ENCODE results near the gene CRIP2. TPM values are rescaled to one million over a fixed set of nuclear protein-coding genes. Genes with fewer than 3 reads are reported as not detected.

Gene CRIP2
- polyA plus RNA-seq, 1 donor from 2014 or later: 214 TPM

DNA sequence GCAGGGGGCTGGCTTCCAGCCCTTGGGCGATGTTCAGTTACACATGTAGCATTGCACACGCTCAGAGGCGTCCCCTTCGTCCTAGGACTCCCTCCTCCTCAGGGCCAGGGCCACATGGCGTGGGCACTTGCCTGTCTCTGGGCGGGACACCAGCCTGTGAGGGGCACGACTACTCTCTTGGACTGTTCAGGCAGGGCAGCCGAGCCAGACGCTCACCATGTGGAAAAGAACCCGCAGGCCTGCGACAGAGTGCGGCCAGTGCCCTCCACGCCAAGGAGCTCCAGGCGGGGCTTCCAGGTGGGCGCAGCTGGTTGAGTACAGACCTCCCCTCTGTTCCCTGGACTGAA is 34.1 kb upstream of the CRIP2 start:
- Histone ChIP-seq H3K4me2 (ENCODE audit: low read length) (no peak overlapping the region), H3K79me2 (replicated peaks; ENCODE audit: insufficient read depth, low read length) (peaks cover 19% of the 10 kb centered on the region), H3K36me3 (ENCODE audit: insufficient read depth, low read length) (no peaks in the 10 kb centered on the region), H3K9me3 (ENCODE audit: low read length) (no peaks in the 10 kb centered on the region), H3K27ac (ENCODE audit: low read length) (no peak overlapping the region), H3F3A (ENCODE audit: insufficient read depth, low read length, poor library complexity, severe bottlenecking) (no peaks in the 10 kb centered on the region), H3K9ac (ENCODE audit: low read length) (no peak overlapping the region), H2AFZ (ENCODE audit: low read depth, low read length) (no peak overlapping the region), H4K20me1 (ENCODE audit: insufficient read depth) (peaks cover 3% of the 10 kb centered on the region), H3K27me3 (ENCODE audit: insufficient read depth, low read depth, low read length) (no peaks in the 10 kb centered on the region), H3K4me3 (ENCODE audit: low read length) (no peak overlapping the region), H3K9me2 (ENCODE audit: insufficient read depth, low read length) (no peaks in the 10 kb centered on the region)
- TF ChIP-seq EP300 (conservative IDR thresholded peaks at IDR 0.05; ENCODE audit: poor library complexity, severe bottlenecking): no peak
- no peak for TF ChIP-seq SMC3 (conservative IDR thresholded peaks at IDR 0.05; ENCODE audit: poor library complexity)
- no peak for TF ChIP-seq TAF1 (IDR thresholded peaks at IDR 0.05; ENCODE audit: low read depth)
- TF ChIP-seq, protein P1, sequence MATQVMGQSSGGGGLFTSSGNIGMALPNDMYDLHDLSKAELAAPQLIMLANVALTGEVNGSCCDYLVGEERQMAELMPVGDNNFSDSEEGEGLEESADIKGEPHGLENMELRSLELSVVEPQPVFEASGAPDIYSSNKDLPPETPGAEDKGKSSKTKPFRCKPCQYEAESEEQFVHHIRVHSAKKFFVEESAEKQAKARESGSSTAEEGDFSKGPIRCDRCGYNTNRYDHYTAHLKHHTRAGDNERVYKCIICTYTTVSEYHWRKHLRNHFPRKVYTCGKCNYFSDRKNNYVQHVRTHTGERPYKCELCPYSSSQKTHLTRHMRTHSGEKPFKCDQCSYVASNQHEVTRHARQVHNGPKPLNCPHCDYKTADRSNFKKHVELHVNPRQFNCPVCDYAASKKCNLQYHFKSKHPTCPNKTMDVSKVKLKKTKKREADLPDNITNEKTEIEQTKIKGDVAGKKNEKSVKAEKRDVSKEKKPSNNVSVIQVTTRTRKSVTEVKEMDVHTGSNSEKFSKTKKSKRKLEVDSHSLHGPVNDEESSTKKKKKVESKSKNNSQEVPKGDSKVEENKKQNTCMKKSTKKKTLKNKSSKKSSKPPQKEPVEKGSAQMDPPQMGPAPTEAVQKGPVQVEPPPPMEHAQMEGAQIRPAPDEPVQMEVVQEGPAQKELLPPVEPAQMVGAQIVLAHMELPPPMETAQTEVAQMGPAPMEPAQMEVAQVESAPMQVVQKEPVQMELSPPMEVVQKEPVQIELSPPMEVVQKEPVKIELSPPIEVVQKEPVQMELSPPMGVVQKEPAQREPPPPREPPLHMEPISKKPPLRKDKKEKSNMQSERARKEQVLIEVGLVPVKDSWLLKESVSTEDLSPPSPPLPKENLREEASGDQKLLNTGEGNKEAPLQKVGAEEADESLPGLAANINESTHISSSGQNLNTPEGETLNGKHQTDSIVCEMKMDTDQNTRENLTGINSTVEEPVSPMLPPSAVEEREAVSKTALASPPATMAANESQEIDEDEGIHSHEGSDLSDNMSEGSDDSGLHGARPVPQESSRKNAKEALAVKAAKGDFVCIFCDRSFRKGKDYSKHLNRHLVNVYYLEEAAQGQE (IDR thresholded peaks at IDR 0.05; ENCODE audit: borderline replicate concordance): no peak
- TF ChIP-seq, protein P2, sequence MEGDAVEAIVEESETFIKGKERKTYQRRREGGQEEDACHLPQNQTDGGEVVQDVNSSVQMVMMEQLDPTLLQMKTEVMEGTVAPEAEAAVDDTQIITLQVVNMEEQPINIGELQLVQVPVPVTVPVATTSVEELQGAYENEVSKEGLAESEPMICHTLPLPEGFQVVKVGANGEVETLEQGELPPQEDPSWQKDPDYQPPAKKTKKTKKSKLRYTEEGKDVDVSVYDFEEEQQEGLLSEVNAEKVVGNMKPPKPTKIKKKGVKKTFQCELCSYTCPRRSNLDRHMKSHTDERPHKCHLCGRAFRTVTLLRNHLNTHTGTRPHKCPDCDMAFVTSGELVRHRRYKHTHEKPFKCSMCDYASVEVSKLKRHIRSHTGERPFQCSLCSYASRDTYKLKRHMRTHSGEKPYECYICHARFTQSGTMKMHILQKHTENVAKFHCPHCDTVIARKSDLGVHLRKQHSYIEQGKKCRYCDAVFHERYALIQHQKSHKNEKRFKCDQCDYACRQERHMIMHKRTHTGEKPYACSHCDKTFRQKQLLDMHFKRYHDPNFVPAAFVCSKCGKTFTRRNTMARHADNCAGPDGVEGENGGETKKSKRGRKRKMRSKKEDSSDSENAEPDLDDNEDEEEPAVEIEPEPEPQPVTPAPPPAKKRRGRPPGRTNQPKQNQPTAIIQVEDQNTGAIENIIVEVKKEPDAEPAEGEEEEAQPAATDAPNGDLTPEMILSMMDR (IDR thresholded peaks at IDR 0.05; ENCODE audit: poor library complexity, severe bottlenecking): no peak
- no peak for TF ChIP-seq POLR2AphosphoS5 (IDR thresholded peaks at IDR 0.05)
- no peak for TF ChIP-seq MXI1 (conservative IDR thresholded peaks at IDR 0.05; ENCODE audit: poor library complexity, severe bottlenecking)
- TF ChIP-seq RAD21 (conservative IDR thresholded peaks at IDR 0.05): no peak
- no peak for TF ChIP-seq EZH2 (IDR thresholded peaks at IDR 0.05; ENCODE audit: borderline replicate concordance, insufficient read depth, low read length, poor library complexity, severe bottlenecking)

DNA sequence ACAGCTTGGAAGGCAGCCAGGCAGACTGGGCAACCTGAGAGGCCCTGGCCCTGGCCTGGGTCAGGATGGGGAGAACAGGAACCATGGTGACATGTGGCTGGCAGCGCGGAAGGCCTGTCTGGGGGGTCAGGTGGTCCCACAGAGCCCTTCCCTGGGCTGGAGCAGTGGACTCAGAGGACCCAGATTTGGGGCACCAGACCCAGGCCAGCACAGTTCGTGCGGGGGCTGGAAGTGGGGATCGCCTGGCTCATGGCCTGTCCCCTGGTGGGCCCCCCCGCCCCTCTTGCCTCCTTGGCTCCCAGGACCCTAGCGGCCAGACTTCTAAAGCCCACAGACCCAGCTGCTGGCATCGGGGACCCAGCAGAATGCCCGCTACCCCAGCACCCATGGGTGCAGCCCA is 33.6 kb upstream of the CRIP2 start:
- peaks cover 3% of the 10 kb centered on the region for H4K20me1 ChIP-seq (ENCODE audit: insufficient read depth)

More for the DNA sequence above, 33.6 kb upstream of the CRIP2 start:
- TF ChIP-seq, protein P2 (IDR thresholded peaks at IDR 0.05; ENCODE audit: poor library complexity, severe bottlenecking): no peak
- no peak for TF ChIP-seq RAD21 (conservative IDR thresholded peaks at IDR 0.05)
- no peak for TF ChIP-seq EP300 (conservative IDR thresholded peaks at IDR 0.05; ENCODE audit: poor library complexity, severe bottlenecking)
- no peak for TF ChIP-seq TAF1 (IDR thresholded peaks at IDR 0.05; ENCODE audit: low read depth)
- TF ChIP-seq POLR2AphosphoS5 (IDR thresholded peaks at IDR 0.05): no peak
- Histone ChIP-seq H3F3A (ENCODE audit: insufficient read depth, low read length, poor library complexity, severe bottlenecking) (no peaks in the 10 kb centered on the region), H3K9me2 (ENCODE audit: insufficient read depth, low read length) (no peaks in the 10 kb centered on the region), H3K4me2 (ENCODE audit: low read length) (no peak overlapping the region), H3K9me3 (ENCODE audit: low read length) (no peaks in the 10 kb centered on the region), H3K36me3 (ENCODE audit: insufficient read depth, low read length) (no peaks in the 10 kb centered on the region), H2AFZ (ENCODE audit: low read depth, low read length) (no peak overlapping the region), H3K27me3 (ENCODE audit: insufficient read depth, low read depth, low read length) (no peaks in the 10 kb centered on the region), H3K79me2 (replicated peaks; ENCODE audit: insufficient read depth, low read length) (peaks cover 15% of the 10 kb centered on the region), H3K9ac (ENCODE audit: low read length) (no peak overlapping the region), H3K4me3 (ENCODE audit: low read length) (no peak overlapping the region), H3K27ac (ENCODE audit: low read length) (no peak overlapping the region)

All from neural cell (in vitro differentiated cells).